GM19455 (cell line): ENCODE measurements around the gene SEC62.
A peak's percentile ranks its signal among the peaks of the same experiment; 100 is the strongest.

ENCODE experiments used
- ATAC-seq: cut with Tn5 transposase; IDR thresholded peaks from one replicate; pipeline ENCODE4 v1.9.1; 2021; ENCODE audit not compliant: unreplicated experiment

Gene SEC62, protein sequence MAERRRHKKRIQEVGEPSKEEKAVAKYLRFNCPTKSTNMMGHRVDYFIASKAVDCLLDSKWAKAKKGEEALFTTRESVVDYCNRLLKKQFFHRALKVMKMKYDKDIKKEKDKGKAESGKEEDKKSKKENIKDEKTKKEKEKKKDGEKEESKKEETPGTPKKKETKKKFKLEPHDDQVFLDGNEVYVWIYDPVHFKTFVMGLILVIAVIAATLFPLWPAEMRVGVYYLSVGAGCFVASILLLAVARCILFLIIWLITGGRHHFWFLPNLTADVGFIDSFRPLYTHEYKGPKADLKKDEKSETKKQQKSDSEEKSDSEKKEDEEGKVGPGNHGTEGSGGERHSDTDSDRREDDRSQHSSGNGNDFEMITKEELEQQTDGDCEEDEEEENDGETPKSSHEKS

DNA sequence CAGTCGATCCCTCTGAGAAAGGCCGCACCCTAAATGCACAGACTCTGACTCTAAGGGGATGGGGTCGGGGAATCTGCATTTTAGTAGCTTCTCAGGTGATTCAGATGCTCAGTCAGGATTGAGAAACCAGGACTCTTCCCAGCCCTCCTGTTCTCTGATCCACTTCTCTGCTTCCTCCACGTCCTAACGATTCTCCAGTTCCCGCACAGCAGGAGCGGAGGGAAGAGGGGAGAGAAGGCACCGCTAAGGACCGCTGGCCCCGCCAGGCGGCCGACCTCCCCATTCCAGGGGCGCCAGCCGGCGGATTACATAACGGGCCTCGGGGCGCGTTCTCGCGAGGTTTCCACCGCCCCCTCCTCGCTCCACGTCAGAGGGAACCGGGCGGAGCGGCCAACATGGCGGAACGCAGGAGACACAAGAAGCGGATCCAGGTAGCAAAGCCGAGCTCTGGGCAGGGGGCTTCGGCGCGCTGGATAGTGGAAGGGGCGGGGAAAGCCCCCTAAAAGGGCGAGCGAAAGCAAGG lies at the start of gene SEC62:
Gene SEC62, plus strand, starts transcription at position 380 of the 523 bp plus-strand sequence. Its CDS starts 16 bp downstream, at position 396.
- peak; percentile 92 for ATAC-seq

DNA sequence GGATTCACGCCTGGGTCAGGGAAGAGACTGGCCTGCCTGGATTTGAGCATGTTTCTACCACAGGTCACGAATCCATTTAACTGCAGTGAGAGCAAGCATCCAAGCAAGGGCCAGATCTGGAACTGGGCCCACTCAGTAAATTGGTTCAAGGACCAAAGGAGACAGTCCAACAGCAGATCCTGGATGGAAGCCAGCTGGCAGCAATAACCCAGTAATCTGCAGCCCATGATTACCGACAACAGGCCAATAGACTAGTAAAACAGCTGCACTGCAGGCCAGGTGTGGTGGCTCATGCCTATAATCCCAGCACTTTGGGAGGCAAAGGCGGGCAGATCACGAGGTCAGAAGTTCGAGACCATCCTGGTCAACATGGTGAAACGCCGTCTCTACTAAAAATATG lies 43.4 kb upstream of the SEC62 start:
- no peak for ATAC-seq

DNA sequence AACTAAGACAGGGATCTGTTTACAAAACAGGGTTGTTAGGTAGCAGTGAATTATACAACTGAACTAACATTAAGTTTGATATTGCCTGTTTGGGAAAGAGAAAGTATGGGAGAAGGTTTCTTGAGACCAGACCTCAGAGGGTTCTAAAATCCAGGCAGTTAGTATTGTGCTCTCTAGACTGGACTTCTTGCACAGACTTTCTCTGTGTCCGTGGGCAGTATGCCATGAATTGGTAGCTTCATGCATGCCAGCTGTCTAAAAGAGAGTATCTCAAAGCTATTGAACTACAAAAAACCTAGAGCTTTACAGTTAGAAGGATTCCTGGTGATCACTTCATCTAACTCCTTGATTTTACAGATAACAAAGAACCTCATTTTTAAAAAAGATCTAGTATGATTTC lies 42.8 kb upstream of the SEC62 start:
- ATAC-seq = no peak

DNA sequence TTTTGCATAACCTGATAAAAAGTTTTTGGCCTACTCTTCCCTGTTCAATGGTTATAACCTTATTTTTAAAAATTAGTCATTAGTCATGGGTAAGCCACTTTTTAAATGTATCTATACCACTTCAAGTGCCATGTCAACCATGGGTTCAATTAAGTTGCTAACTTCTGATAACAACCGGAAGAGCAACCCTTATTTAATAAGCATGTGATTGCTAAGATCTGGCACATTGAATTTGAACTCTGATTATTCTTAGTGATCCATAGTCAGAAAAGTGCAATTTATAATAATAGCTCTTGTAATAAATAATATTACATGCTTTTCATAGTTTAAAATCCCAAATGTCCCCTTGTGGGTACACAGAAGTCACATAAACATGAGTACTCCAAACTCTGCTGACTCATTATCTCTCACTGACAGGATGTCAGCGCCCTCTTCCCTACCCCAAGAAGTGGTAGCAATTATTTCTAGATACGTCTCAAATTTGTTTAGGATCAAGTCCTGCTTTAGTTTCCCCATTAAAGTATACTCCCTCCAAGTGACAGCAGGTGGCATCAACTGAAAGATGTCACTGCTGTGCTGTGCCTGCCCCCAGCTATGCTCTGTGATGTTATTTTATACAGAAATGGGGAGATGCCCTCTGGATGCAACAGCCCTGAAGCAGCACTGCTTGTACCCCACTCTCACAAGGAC lies 36.6 kb upstream of the SEC62 start:
- ATAC-seq = no peak

DNA sequence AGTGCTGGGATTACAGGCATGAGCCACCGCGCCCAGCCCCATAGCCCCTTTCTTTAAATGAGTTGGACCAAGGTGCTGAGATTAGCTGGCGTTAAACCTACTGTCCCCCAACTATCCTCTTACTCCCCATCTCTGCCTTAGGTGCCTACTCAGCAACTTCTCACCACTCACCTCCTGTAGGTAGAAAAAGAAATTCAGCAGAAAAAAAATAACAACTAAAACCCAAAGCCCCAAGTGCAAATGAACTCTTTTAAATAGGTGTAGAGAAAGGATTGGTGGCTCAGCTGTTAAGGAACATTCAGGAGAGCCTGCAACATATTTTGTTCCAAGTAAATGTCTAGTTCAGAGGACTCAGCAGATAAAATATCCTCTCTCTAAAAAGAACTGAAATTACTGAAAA lies 35.8 kb upstream of the SEC62 start:
- no peak for ATAC-seq

DNA sequence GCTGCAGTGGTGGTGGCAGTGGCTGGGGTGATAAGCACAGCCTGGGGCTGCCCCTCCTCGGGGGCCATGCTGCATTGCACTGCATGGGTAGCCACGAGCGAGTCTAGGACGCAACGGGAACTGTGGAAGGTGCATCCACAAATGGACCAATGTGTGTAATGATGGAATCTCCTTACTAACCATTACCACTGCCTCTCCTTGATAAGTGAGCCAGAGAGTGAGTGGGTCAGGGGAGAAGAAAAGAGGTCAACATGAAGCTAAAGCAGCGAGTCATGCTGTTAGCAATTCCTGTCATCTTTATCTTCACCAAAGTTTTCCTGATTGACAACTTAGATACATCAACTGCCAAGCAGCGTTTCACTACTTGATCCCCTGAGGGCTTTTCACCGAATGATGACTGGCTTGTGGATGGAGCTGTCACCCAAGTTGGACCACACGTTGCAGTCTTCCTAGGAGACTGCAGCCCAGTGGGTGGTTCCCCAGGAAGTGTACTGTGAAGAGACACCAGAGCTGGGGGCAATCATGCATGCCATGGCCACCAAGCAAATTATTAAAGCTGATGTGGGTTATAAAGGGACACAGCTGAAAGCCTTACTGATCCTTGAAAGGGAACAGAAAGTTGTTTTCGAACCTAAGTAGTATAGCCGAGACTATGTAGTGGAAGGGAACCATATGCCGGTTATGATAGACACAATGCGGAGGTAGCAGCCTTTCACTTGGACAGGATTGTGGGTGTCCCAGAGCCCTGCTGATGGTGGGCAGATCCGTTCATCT lies 34.7 kb upstream of the SEC62 start:
- ATAC-seq = peak; percentile 94

DNA sequence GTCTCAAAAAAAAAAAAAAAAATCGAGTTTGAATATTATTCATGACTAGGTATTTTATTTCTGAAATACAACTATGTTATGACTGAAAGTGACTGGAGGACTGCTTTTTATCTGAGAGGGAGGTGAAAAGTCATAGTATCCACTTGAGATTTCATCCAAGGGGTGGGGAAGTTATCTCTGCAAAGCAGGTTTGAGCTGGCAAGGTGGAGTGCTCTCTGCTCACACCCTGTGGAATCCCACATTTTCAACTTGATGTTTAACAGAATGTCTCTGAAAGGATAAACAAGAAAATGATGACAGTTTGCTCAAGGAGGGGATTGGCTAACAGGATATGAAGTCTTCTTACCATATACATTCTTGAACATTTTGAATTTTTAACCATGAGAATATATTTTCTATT lies 27.3 kb upstream of the SEC62 start:
- no peak for ATAC-seq

DNA sequence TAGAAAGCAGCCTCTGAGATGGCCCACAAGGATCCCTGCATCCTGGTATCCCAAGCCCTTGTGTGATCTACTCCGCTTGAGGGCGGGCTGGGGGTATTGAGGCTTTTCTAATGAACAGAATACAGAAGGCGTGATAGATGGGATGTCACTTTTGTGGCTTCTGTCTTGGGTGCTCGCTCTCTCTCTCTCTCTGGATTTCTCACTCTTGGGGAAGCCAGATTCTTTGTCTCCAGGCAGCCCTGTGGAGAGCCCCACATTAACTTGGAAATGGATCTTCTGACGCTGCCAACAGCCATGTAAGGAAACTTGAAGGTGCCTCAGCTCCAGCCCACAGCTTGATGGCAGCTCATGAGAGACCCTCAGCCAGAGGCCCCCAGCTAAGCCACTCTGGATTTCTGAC lies 26.9 kb upstream of the SEC62 start:
- no peak for ATAC-seq

DNA sequence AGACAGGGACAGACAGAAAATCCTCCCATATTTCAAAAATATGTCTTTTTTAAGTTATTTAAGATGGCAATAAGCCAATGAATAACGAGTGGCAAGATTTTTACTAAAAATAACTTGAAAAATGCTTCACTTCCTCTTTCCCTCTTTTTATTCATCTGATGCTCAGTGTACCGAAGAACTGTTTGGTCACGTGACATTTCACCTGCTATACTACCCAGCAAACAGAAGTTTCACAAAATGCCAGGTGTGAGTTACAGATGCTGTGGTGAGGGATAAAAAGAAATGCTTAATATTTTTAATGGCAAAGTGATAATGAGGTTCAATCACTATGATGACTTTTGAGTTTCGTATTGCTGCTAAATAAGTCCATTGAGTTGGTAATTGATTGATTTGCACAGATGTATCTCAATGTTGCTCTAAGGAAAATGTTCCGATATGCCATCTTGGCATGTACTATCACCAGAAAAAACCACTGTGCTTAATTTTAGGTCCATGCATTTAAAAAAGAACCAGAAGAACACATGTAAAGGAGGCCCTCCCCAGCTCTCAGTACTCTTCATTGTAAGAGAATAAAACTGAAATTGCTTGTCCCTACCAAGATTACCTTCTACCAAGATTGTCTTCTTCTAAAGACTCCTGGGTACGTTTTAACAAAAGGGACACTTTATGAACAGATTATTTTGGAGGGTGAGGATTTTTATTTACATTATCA lies 26.0 kb upstream of the SEC62 start:
- ATAC-seq = peak; percentile 77

DNA sequence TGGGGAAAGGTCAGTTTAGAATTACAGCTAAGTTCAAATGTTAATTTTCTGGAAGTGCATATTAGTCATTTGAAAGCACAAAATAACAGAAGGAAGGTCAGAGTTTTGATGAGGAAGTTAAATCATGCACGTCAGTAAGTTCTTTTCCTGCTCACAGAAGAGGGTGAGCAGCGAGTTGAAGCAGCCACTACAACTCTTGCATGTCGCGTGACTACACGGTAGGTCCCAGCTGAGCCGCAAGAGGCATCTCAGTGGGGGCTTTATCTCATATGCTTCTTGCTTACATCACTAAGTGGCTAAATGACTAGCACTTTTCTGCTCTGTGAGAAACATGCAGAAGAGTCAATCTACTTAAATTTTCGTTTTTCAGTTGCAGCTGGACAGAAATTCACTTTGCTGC lies 21.3 kb upstream of the SEC62 start:
- ATAC-seq = peak; percentile 84

DNA sequence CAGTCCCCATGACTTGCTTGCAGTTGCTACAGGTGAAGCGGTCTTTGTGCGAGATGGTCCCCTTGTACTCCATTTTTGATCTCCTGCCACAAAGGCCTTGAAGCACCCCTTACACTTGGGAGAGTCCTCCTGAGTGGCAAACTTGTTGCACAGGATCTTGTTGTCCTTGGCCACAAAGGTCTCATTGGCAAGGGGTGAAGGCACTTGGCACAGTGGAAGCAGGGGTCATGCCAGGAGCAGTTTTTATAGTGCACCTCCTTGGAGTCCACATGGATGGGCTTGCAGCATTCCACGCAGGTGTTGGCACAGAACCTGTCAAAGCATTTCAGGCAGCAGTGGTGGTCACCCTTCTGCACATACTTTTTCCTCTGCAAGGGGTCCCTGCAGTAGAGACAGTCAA lies 20.3 kb upstream of the SEC62 start:
- ATAC-seq = no peak

DNA sequence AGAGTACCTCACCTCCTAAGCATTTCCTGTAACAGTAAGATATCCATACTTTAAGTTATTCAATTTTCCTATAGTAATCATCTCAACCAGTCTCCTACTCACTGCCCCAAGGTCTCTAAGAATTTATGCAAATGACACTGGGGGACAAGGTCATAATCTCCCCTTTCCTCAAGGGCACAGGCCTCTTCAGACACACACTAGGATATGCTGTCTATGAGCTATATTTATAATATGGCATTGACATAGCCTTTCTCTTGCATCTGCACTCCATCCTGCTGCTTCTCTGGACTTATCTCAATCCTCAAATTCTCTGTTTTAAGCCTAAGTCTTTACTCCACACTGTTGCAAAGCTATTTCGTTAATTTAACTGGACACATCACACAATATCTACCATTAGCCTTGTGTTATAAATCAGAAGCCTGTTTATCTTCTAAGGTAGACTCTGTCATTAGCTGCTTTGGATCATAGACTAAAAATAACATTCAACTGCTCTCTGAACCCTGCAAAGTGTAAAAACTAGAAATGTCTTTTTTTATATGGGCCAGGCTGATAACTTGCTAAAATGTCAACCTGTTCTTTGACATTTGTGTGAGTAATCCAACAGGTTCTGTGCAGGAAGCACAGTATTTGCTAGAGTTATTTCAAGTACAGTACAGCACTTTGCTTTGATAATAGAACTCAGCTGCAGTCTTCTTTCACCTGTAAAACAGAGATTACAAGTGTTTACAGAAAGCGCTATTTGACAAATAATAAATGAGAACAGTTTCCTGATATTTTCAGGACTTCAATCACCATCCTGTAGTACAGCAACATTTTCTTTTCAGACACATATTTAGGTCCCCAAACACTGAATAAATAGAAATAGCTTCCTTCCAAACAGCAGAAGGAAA lies 17.8 kb upstream of the SEC62 start:
- no peak for ATAC-seq

DNA sequence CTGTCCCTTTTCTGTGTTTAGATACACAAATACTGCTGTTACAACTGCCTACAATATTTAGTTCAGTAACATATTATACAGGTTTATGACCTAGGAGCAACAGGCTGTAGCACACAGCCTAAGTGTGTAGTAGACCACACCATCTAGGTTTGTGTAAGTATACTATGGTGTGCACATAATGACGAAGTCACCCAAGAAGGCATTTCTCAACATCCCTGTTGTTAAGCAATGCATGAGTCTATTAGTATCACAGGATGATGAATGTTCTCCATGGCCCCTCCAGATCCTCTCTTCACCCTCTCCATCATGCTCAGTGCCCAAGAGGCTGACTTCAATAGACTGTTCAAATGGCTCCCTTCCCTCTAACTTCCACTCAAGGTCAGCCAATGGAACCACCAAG lies 14.6 kb upstream of the SEC62 start:
- ATAC-seq = no peak

DNA sequence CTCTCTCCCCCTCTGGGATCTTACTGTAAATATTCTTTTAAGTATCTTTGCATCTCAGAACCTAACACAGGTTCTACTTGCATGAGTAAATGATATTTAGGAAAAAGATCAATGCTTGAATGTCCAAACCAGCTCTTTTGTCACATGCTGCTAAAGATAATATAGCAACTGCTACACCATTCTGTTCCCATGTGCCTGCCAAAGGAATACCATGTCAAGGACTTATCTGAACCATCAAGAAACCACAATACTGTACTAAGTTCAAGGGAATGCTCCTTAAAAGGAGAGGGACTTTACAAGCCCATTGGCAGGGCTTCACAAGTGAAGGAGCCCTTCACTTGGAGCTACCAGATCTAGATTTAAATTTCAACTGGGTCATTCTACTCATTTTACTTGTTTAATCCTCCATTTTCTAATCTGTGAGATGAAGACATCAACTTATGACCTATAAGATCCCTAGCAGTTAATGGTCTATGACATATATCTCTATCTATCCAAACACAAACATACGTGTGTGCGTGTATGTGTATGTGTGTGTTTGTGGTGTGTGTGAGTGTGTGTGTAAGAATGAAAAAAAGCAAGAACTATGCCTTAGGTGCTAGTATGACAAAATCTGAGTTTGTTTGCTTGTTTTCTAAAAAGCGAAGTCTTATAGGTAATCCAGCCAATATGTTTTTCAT lies 13.0 kb upstream of the SEC62 start:
- no peak for ATAC-seq

DNA sequence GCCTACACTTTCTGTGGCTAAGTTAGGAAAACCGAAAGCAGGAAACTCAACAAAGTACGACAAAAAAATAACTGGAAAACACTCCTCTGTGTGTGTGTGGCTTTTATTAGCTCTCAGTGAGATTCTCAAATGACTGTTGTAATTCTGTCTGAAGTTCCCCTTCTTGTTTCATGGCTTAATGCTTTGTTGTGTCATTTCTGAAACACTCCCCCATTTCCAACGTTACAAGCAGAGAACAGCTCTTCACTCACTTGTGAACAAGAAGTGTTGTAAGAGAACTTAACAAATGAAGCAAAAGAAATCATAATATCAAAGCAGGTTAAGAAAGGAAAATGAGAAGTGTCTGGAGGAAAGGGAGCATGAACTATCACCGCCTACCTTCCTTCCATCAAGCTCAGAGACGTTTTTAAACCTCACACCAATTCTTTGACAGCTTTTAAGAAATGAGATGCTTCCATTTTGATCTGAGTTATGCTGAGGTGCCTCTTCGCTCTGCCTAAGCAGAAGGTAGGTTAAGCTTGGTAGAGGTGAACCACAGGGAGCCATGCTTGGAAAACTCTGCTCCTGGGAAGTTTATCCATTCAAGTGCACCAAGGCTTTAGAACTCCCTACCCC lies 12.4 kb upstream of the SEC62 start:
- peak; percentile 62 for ATAC-seq

DNA sequence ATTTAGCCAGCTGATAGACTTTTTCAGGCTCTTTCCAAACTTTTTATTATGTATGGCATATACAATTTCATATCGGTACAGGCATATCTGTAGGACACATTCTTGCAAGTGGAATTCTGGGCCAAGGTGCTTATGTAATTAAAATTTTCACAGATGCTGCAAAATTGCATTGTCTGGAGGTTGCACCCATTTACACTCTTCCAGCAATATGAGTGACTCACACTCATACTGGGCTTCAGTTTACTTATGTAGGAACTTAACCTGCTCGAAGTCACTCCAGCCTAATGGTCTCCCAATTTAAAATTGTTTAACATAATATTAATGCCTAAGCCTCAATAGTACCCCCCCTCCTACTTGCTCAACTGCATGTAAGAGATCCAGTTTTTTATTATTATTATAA lies 11.2 kb upstream of the SEC62 start:
- ATAC-seq = no peak

DNA sequence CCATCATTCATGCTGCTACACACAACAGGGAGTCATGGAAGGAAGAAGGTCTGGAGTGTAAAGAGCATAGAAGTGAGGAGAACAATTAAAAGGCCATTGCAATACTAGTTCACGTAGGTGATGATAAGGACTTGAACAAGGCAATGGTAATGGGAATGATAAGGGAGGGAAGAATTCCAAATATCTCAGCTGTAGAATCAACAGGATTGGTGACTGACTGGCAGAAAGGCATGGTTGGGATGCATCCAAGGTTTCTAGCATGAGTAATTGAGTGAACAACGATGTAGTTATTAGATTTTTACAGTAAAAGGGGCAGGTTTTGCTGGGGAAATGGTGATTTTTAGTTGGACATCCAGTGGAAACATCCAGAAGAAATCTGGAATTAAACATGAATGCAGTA lies 2.4 kb upstream of the SEC62 start:
- no peak for ATAC-seq

DNA sequence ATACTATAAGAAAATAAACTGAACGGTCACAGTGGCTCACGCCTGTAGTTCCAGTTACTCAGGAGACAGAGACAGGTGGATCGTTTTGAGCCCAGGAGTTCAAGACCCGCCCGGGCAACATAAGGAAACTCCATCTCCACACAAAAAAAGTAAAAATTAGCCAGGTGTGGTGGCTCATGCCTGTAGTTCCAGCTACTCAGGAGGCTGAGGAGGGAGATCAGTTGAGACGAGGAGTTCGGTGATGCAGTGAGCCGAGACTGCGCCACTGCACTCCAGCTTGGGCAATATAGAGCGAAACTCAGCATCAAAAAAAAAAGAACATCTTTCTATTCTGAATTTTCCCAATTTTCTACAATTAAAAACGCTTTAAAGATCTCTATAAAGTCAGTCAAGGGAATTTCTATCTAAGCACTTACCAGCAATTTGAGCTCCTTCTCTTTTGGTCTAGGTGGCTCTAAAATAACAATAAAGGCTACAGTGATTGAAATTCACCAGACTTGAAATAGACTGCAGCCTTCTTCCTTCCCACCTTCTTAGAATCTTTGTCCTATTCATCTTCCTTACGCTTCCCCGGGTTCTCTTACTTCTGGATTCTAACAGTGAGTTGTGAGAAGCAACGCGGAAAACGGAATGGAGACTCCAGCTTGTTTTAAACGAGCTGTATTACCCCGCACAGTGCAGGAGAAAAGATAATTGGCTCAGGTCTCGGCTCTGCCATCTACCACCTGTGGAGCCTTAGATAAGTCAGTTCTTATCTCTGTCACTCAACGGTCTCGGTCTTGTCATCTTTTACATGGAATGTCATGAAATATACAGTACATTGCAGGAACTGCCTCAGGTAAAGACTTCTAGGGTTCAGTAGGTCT lies 812 bp upstream of the SEC62 start:
- ATAC-seq = peak; percentile 30
